AG04449 (cell line): ENCODE data around the gene LILRA5.

ENCODE experiments used
- CTCF ChIA-PET: fragments of 350-600 bp; formaldehyde crosslinking; extraction: SDS; loops from one replicate; lab custom pipeline; 2021; ENCODE audit warnings: antibody characterized with exemption; lab: Yijun Ruan, JAX
- POLR2A ChIA-PET: fragments of 400-600, 350-600 bp; formaldehyde crosslinking; extraction: SDS; loops from one replicate; lab custom pipeline; 2020; ENCODE audit warnings: antibody characterized with exemption, inconsistent platforms; lab: Yijun Ruan, JAX
- DNase-seq: peaks from one replicate; pipeline ENCODE4 v3.0.0-alpha.2; 2010; ENCODE audit warnings: low read depth, low spot score
- H3K4me3 ChIP-seq: 2 replicates; pipeline ENCODE4 v1.5.1; 2011; ENCODE audit warnings: low read depth, mild to moderate bottlenecking, control low read depth, low read length
- CTCF ChIP-seq: IDR thresholded peaks from one replicate; pipeline ENCODE4 v1.5.1; 2011; ENCODE audit warnings: mild to moderate bottlenecking, moderate library complexity, low read length, control low read depth, inconsistent platforms; ENCODE audit not compliant: insufficient read depth; ENCODE audit errors: missing control alignments

LILRA5 gene

DNA sequence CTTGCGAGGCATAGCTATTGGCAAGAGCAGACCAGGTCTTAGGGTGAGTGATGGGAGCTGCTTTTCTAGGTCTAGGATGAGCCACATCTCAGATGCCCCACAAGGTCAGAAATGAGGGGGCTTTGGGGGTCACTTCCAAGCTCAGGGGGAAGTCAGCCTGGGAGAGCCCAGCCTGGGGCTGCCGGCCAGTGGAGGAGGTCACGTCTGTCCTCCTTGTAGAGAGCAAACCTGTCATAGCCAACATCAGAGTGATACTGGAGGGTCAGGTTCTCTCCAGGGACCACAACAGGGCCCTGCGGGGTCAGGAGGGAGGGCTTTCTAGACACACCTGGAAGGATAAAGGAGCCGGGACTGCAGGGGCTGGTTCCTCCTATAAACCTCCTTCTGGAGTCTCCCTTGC is 2.4 kb downstream of the LILRA5 start:
- ChIA-PET POLR2A (no interaction called here), CTCF (interaction anchor here (1.7 kb wide), 1 partner anchor 17 kb away, joined by 3 read pairs; no protein-coding TSS in a partner anchor)
- no peak for TF ChIP-seq CTCF
- H3K4me3 ChIP-seq: no peak overlapping the region
- no peak for DNase-seq

GRCh38 chr19:54309811-54310210 is 3.2 kb downstream of the LILRA5 start:
- ChIA-PET CTCF (interaction anchor here (1.7 kb wide), 1 partner anchor 17 kb away, joined by 3 read pairs; no protein-coding TSS in a partner anchor), POLR2A (no interaction called here)
- no peak for DNase-seq
- TF ChIP-seq CTCF: no peak
- no peak overlapping the region for H3K4me3 ChIP-seq

DNA sequence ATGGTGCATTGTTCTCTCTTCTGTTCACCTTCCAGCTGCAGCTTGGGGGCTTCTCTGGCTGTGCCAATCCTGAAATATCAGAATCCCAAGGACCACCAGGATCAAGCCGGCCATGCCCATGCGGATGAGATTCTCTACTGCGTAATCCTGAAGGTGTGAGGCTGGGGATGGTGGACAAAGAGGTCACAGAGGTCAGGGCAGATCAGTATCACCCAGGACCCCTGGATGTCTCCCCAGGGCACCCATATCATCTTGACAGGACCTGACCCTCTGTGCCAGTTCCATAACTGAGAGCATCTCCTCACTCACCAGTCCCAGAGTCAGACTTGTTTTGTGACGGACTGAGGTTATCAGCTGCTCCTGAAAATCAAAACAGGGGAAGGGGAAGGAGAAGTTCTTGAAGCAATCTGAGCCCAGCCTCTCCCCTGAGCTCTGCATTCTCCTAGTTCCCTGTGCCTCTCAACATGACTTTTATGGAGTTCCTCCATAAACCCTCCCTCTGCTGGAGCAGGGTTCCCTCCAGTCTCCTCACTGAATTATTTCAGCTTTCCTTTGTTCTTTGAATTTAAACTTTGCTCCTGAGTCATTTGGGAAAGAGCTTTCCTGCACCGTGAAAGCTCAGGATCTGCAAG is 5.5 kb downstream of the LILRA5 start:
- no peak for TF ChIP-seq CTCF
- DNase-seq: no peak
- ChIA-PET POLR2A (no interaction called here), CTCF (no interaction called here)
- H3K4me3 ChIP-seq: no peak overlapping the region

GRCh38 chr19:54305141-54305540 is 7.8 kb downstream of the LILRA5 start:
- no peak overlapping the region for H3K4me3 ChIP-seq
- no peak for DNase-seq
- ChIA-PET CTCF (interaction anchor here (1.1 kb wide), 1 partner anchor 20 kb away, joined by 4 read pairs; no protein-coding TSS in a partner anchor), POLR2A (no interaction called here)
- TF ChIP-seq CTCF: no peak

GRCh38 chr19:54302257-54302656 is 10.7 kb downstream of the LILRA5 start:
- H3K4me3 ChIP-seq: no peak overlapping the region
- ChIA-PET POLR2A (no interaction called here), CTCF (no interaction called here)
- no peak for DNase-seq
- no peak for TF ChIP-seq CTCF

DNA sequence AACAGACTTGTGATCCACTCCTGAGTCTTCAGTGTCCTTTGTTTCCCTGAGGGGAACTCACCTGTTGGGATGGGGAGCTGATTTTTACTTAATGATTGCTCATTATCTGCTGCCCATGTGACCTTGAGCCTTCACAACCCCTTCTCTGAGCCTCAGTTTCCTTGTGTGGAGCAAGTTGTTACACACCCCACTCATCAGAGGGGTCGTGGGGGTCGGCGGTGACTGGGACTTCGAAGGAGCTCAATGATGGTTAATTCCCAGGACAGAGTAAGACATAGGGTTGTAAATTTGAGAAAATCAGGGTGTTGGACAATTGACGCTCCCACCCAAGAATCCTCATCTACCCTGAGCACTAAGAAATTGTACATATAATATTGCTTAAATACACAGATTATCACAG is 13.5 kb downstream of the LILRA5 start:
- ChIA-PET CTCF (no interaction called here), POLR2A (no interaction called here)
- no peak for TF ChIP-seq CTCF
- no peak for DNase-seq
- H3K4me3 ChIP-seq: no peak overlapping the region
